A673 (cell line): Measurements from ENCODE around the gene COX18.

Experiments used
- EZH2 ChIP-seq: fragments of 200-600 bp; sonication (generic); IDR thresholded peaks from 2 replicates; pipeline ENCODE4 v1.6.1; 2017; ENCODE audit warnings: borderline replicate concordance, low read depth, mild to moderate bottlenecking, mixed read lengths, antibody characterized with exemption, low read length; ENCODE audit not compliant: poor library complexity, severe bottlenecking
- TF ChIP-seq, protein P1 (sequence below): fragments of 300-800, 200-600 bp; sonication (generic); conservative IDR thresholded peaks from 2 replicates; pipeline ENCODE4 v1.5.1; 2017; ENCODE audit warnings: low read depth, mild to moderate bottlenecking, antibody characterized with exemption, low read length, moderate library complexity, mixed read lengths

DNA sequence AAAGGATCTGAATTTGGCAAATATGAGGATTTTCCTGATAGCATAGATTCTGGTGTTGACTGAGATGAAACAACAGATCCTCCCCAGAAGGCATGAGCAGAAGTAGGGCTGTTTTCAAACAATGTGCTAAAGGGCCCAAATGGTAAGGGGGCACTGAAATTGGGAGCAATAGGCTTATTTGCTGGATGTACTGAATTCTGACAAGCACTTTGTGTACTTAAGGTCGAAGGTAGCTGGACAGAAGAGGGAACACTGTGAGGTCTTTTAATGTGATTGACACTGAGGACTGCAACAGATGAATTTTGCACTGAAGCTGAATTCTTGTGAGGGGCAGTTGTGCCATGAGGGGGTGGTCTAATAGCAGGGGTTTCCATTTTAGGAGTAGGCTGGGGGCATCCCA, 21.2 kb upstream of the COX18 start:
- TF ChIP-seq, protein P1, sequence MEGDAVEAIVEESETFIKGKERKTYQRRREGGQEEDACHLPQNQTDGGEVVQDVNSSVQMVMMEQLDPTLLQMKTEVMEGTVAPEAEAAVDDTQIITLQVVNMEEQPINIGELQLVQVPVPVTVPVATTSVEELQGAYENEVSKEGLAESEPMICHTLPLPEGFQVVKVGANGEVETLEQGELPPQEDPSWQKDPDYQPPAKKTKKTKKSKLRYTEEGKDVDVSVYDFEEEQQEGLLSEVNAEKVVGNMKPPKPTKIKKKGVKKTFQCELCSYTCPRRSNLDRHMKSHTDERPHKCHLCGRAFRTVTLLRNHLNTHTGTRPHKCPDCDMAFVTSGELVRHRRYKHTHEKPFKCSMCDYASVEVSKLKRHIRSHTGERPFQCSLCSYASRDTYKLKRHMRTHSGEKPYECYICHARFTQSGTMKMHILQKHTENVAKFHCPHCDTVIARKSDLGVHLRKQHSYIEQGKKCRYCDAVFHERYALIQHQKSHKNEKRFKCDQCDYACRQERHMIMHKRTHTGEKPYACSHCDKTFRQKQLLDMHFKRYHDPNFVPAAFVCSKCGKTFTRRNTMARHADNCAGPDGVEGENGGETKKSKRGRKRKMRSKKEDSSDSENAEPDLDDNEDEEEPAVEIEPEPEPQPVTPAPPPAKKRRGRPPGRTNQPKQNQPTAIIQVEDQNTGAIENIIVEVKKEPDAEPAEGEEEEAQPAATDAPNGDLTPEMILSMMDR: no peak
- no peak for TF ChIP-seq EZH2
